Astrocyte (in vitro differentiated cells and primary cell): ENCODE data around the gene PLEKHA8. TPM values are rescaled to one million over a fixed set of nuclear protein-coding genes. Genes with fewer than 3 reads are reported as not detected.

Experiments used
- DNase-seq: peaks from one replicate; pipeline ENCODE4 v3.0.0-alpha.2; 2010; ENCODE audit warnings: low read depth
- FAIRE-seq: peaks from 2 replicates; lab custom pipeline; 2011; peaks lifted over from hg19 to GRCh38; lab: Jason Lieb, UNC
- H2AFZ ChIP-seq: 2 replicates; pipeline ENCODE4 v1.6.0; 2012; ENCODE audit warnings: low read depth, low read length, inconsistent platforms
- H3K27ac ChIP-seq: 2 replicates; pipeline ENCODE4 v1.5.1; 2011; ENCODE audit warnings: low read depth, low read length, inconsistent platforms
- H3K27me3 ChIP-seq: 2 replicates; pipeline ENCODE4 v1.6.0; 2011; ENCODE audit warnings: low read length, inconsistent platforms; ENCODE audit not compliant: insufficient read depth
- H3K36me3 ChIP-seq: 2 replicates; pipeline ENCODE4 v1.5.1; 2011; ENCODE audit warnings: low read length, inconsistent platforms; ENCODE audit not compliant: insufficient read depth
- H3K4me1 ChIP-seq: 2 replicates; pipeline ENCODE4 v1.5.1; 2011; ENCODE audit warnings: low read length, inconsistent platforms; ENCODE audit not compliant: insufficient read depth
- H3K4me2 ChIP-seq: 2 replicates; pipeline ENCODE4 v1.6.0; 2012; ENCODE audit warnings: low read length, inconsistent platforms
- H3K4me3 ChIP-seq: 2 replicates; pipeline ENCODE4 v1.5.1; 2011; ENCODE audit warnings: low read depth, mild to moderate bottlenecking, low read length, inconsistent platforms; ENCODE audit not compliant: insufficient read depth
- H3K79me2 ChIP-seq: 2 replicates; pipeline ENCODE4 v1.6.0; 2012; ENCODE audit warnings: mild to moderate bottlenecking, low read length, inconsistent platforms; ENCODE audit not compliant: insufficient read depth
- H3K9ac ChIP-seq: 2 replicates; pipeline ENCODE4 v1.6.0; 2012; ENCODE audit warnings: mild to moderate bottlenecking, low read length, inconsistent platforms
- H3K9me3 ChIP-seq: 2 replicates; pipeline ENCODE4 v1.5.1; 2012; ENCODE audit warnings: low read depth, mild to moderate bottlenecking, low read length, inconsistent platforms; ENCODE audit not compliant: insufficient read depth
- H4K20me1 ChIP-seq: 2 replicates; pipeline ENCODE4 v1.6.0; 2012; ENCODE audit warnings: low read length, inconsistent platforms; ENCODE audit not compliant: insufficient read depth
- H3K27ac Mint-ChIP-seq: one replicate; pipeline ENCODE4 v1.8.0; 2021; ENCODE audit warnings: mild to moderate bottlenecking, mixed read lengths; ENCODE audit not compliant: unreplicated experiment
- H3K27me3 Mint-ChIP-seq: one replicate; pipeline ENCODE4 v1.8.0; 2021; ENCODE audit warnings: low read depth, mixed read lengths; ENCODE audit not compliant: unreplicated experiment
- H3K36me3 Mint-ChIP-seq: one replicate; pipeline ENCODE4 v1.8.0; 2021; ENCODE audit warnings: low read depth, mixed read lengths; ENCODE audit not compliant: unreplicated experiment
- H3K4me1 Mint-ChIP-seq: one replicate; pipeline ENCODE4 v1.8.0; 2021; ENCODE audit warnings: low read depth, mixed read lengths; ENCODE audit not compliant: unreplicated experiment
- H3K4me3 Mint-ChIP-seq: one replicate; pipeline ENCODE4 v1.8.0; 2021; ENCODE audit warnings: mild to moderate bottlenecking, moderate library complexity, mixed read lengths; ENCODE audit not compliant: unreplicated experiment
- H3K9me3 Mint-ChIP-seq: one replicate; pipeline ENCODE4 v1.8.0; 2021; ENCODE audit warnings: mild to moderate bottlenecking, mixed read lengths; ENCODE audit not compliant: unreplicated experiment
- CTCF ChIP-seq: IDR thresholded peaks from 2 replicates; pipeline ENCODE4 v1.5.1; 2011; ENCODE audit warnings: low read depth, mild to moderate bottlenecking, inconsistent platforms, low read length, moderate library complexity; ENCODE audit not compliant: insufficient read depth
- EZH2 ChIP-seq: IDR thresholded peaks from 2 replicates; pipeline ENCODE4 v1.6.1; 2012; ENCODE audit warnings: mild to moderate bottlenecking, low read length, inconsistent platforms; ENCODE audit not compliant: insufficient read depth
- total RNA-seq: library from RNA; stranded (reverse); gene quantifications from 2 replicates; pipeline ENCODE4 v1.2.1, GENCODE V29; 2021

PLEKHA8 gene
- total RNA-seq, 1 donor from 2014 or later, result 34.7 TPM

DNA sequence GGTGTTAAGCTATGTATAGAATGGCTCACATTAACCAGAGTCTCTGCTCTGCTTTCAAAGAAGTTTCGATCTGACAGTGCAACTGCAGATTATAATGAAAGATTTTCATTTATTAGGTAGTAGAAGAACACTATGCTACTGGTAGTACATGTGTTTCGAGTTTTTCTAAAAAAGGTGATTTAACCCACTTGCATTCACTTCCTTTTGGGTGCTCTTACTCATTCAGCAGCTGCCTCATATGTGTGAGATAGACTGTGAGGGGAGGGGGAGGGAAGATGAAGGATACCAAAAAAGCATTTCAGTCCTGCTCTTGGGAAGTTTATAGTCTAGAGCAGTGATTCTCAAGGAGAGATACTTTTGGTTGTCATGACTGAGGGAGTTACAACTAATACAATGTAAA, 20.4 kb downstream of the PLEKHA8 start:
- Mint-ChIP-seq H3K4me1 (peaks cover 9% of the 10 kb centered on the region), H3K36me3 (peaks cover 19% of the 10 kb centered on the region), H3K27ac (no peak overlapping the region)

GRCh38 chr7:30049173-30049572, 21.0 kb downstream of the PLEKHA8 start:
- H3K4me2 ChIP-seq, result no peak overlapping the region
- H3K36me3 ChIP-seq, result peaks cover 11% of the 10 kb centered on the region
- no peaks in the 10 kb centered on the region for H3K9me3 ChIP-seq
- no peak overlapping the region for H3K4me3 ChIP-seq
- no peaks in the 10 kb centered on the region for H3K9me3 Mint-ChIP-seq
- no peak overlapping the region for H3K27ac Mint-ChIP-seq
- H4K20me1 ChIP-seq, result no peaks in the 10 kb centered on the region
- peaks cover 19% of the 10 kb centered on the region for H3K36me3 Mint-ChIP-seq
- H3K9ac ChIP-seq, result no peak overlapping the region
- TF ChIP-seq EZH2, result no peak
- TF ChIP-seq CTCF, result no peak
- H3K27me3 ChIP-seq, result no peaks in the 10 kb centered on the region
- peaks cover 9% of the 10 kb centered on the region for H3K4me1 Mint-ChIP-seq
- no peaks in the 10 kb centered on the region for H3K79me2 ChIP-seq
- H3K27ac ChIP-seq, result no peak overlapping the region
- H3K4me1 ChIP-seq, result no peaks in the 10 kb centered on the region
- no peak overlapping the region for H2AFZ ChIP-seq
- FAIRE-seq (no peak), DNase-seq (no peak)
- no peak overlapping the region for H3K4me3 Mint-ChIP-seq
- H3K27me3 Mint-ChIP-seq, result no peaks in the 10 kb centered on the region

More for the DNA sequence above, 20.4 kb downstream of the PLEKHA8 start:
- Histone ChIP-seq H3K4me2 (no peak overlapping the region), H4K20me1 (peaks cover 2% of the 10 kb centered on the region), H3K9ac (no peak overlapping the region), H3K79me2 (peaks cover 2% of the 10 kb centered on the region), H2AFZ (no peak overlapping the region), H3K4me1 (no peaks in the 10 kb centered on the region), H3K9me3 (no peaks in the 10 kb centered on the region), H3K27ac (no peak overlapping the region), H3K4me3 (no peak overlapping the region), H3K36me3 (peaks cover 11% of the 10 kb centered on the region), H3K27me3 (no peaks in the 10 kb centered on the region)
- Mint-ChIP-seq H3K9me3 (no peaks in the 10 kb centered on the region), H3K4me3 (no peak overlapping the region), H3K27me3 (no peaks in the 10 kb centered on the region)
- no peak for DNase-seq
- TF ChIP-seq CTCF (no peak), EZH2 (no peak)
- no peak for FAIRE-seq

DNA sequence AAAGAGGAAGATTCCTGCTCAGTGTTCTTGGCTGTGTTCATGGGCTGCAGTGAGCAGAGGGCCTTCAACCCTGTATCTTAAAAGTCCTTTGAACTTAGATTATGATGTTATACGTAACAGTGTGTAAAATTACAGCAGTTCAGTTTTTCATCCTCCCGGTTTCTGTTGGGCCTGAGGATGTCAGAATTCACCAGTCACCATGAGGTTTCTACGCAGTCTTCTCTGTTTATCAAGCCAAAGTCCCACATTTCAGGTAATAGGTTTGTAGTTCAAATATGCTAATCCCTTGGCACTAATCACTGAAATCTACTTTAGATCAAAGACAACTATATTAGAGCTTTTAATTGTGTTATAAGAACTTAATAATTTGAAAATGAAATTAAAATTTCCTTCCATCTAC, 24.9 kb downstream of the PLEKHA8 start:
- H4K20me1 ChIP-seq, result no peaks in the 10 kb centered on the region
- Mint-ChIP-seq H3K27ac (no peak overlapping the region), H3K27me3 (no peaks in the 10 kb centered on the region), H3K4me1 (peaks cover 9% of the 10 kb centered on the region), H3K4me3 (no peak overlapping the region), H3K36me3 (peaks cover 10% of the 10 kb centered on the region), H3K9me3 (no peaks in the 10 kb centered on the region)
- no peak overlapping the region for H3K27ac ChIP-seq
- FAIRE-seq, result no peak
- no peak overlapping the region for H2AFZ ChIP-seq
- H3K4me2 ChIP-seq, result no peak overlapping the region
- no peaks in the 10 kb centered on the region for H3K79me2 ChIP-seq
- no peaks in the 10 kb centered on the region for H3K9me3 ChIP-seq
- H3K4me3 ChIP-seq, result no peak overlapping the region
- no peak for TF ChIP-seq EZH2
- no peak for TF ChIP-seq CTCF
- no peaks in the 10 kb centered on the region for H3K27me3 ChIP-seq
- no peak for DNase-seq
- H3K9ac ChIP-seq, result no peak overlapping the region
- H3K36me3 ChIP-seq, result peaks cover 2% of the 10 kb centered on the region
- H3K4me1 ChIP-seq, result no peaks in the 10 kb centered on the region
